ENCODE results near the gene DNAJC3. TPM values are rescaled to one million over a fixed set of nuclear protein-coding genes. Genes with fewer than 3 reads are reported as not detected.

DNAJC3 gene
- total and polyA plus RNA-seq, 9 of the 15 experiments (the other 6 are each of a cell fraction or from before 2014, with no cell fraction given): 7.8 to 21.8 (median 10.4) TPM

DNA sequence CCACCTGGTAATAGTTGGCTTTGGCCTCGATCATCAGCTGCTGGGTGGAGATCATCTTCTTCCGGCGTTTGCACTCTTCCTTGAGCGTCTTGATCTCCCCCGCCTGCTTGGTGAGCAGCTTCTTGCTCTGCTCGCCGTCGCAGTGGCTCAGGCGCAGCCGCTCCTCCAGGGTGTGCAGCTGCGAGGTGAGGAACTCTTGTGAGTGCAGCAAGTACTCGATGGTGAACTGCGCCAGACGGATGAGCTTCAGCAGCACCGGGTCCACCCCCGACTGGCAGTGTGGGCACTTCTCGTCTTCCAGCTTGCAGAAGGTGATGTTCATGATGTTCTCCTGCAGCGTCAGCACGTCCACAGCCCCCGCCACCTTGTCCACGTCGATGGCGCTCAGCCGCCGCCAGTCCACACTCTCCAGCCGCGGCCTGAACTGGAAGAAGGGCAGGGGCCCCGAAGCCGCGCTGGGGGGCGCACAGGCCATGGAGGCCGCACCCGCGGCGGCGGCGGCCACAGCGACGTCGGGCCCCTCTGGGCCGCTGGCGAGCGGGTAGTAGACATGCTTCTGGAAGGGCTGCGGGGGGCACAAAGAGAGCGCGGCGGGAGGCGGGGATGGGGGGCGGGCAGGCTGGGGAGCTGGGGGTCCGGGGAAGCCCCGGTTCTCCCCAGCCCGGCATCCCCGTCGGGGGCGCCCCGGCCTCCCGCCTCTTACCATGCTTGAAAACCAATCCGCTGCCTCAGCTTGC lies 35.5 kb upstream of the DNAJC3 start:
- no peak for TF ChIP-seq NFIX (CRISPR knock-in tag; IDR thresholded peaks at IDR 0.05; ENCODE audit: low read depth)
- ChIA-PET POLR2A (no interaction called here), CTCF (ENCODE audit: low intra/inter-chr PET ratio) (no interaction called here)
- peak; percentile 52; the same call in 2 of the 3 replicates for ATAC-seq
- Histone ChIP-seq H3K9me1 (ENCODE audit: control insufficient read depth, insufficient read depth, low read length) (no peaks in the 10 kb centered on the region), H3K4me2 (ENCODE audit: insufficient read depth, low read length) (no peak overlapping the region), H3K36me3 (ENCODE audit: control insufficient read depth, insufficient read depth, low read length) (no peaks in the 10 kb centered on the region), H3K27ac (ENCODE audit: extremely low read depth, low read depth, low read length) (no peak overlapping the region), H2AFZ (ENCODE audit: low read depth, low read length) (no peak overlapping the region), H3K4me1 (replicated peaks in 1 of 2; ENCODE audit: control insufficient read depth in 2 of 2, insufficient read depth in 2 of 2, low read length in 2 of 2) (peaks cover 0 to 17% of the 10 kb centered on the region in 2 experiments; a peak in 2 of 5 replicates), H3K79me2 (ENCODE audit: control insufficient read depth, insufficient read depth, low read length) (no peaks in the 10 kb centered on the region), H3K9me3 (replicated peaks; ENCODE audit: control insufficient read depth, insufficient read depth, low read depth, low read length) (no peaks in the 10 kb centered on the region), H4K20me1 (replicated peaks; ENCODE audit: control insufficient read depth, insufficient read depth, low read length) (no peaks in the 10 kb centered on the region), H3K4me3 (no peak overlapping the region), H3K9ac (ENCODE audit: insufficient read depth in 1 of 2, low read depth in 2 of 2, low read length in 2 of 2) (no peak overlapping the region), H3K27me3 (ENCODE audit: control insufficient read depth in 2 of 2, insufficient read depth in 2 of 2, low read length in 2 of 2) (peaks cover 13 to 20% of the 10 kb centered on the region in 2 experiments)
- no peak for DNase-seq (ENCODE audit: extremely low read depth in 1 of 4, low spot score in 3 of 4)
- WGBS (ENCODE audit: insufficient coverage, low coverage, missing lambda C conversion rate): 16% methylated on average over 14 of the region's 58 CpGs
- FAIRE-seq: no peak
- no TSS peak for BruUV-seq (replicated peaks)
- in situ Hi-C loops (cut with MboI): no loop called here
- intact Hi-C loops (cut with micrococcal nuclease): no loop called here

GRCh38 chr13:95642028-95642621 lies 34.8 kb upstream of the DNAJC3 start:
- in situ Hi-C loops (cut with MboI): no loop called here
- Histone ChIP-seq H3K79me2 (ENCODE audit: control insufficient read depth, insufficient read depth, low read length) (no peaks in the 10 kb centered on the region), H4K20me1 (replicated peaks; ENCODE audit: control insufficient read depth, insufficient read depth, low read length) (no peaks in the 10 kb centered on the region), H3K4me3 (no peak overlapping the region), H3K36me3 (ENCODE audit: control insufficient read depth, insufficient read depth, low read length) (no peaks in the 10 kb centered on the region), H3K27ac (ENCODE audit: extremely low read depth, low read depth, low read length) (no peak overlapping the region), H3K27me3 (ENCODE audit: control insufficient read depth in 2 of 2, insufficient read depth in 2 of 2, low read length in 2 of 2) (peaks cover 13 to 20% of the 10 kb centered on the region in 2 experiments), H3K9ac (ENCODE audit: insufficient read depth in 1 of 2, low read depth in 2 of 2, low read length in 2 of 2) (no peak overlapping the region), H3K4me1 (replicated peaks in 1 of 2; ENCODE audit: control insufficient read depth in 2 of 2, insufficient read depth in 2 of 2, low read length in 2 of 2) (peaks cover 0 to 17% of the 10 kb centered on the region in 2 experiments; a peak in 2 of 5 replicates), H3K4me2 (ENCODE audit: insufficient read depth, low read length) (no peak overlapping the region), H3K9me1 (ENCODE audit: control insufficient read depth, insufficient read depth, low read length) (no peaks in the 10 kb centered on the region), H3K9me3 (replicated peaks; ENCODE audit: control insufficient read depth, insufficient read depth, low read depth, low read length) (no peaks in the 10 kb centered on the region), H2AFZ (ENCODE audit: low read depth, low read length) (no peak overlapping the region)
- peak; percentile 21; the same call in 2 of the 3 replicates for ATAC-seq
- no peak for FAIRE-seq
- ChIA-PET CTCF (ENCODE audit: low intra/inter-chr PET ratio) (no interaction called here), POLR2A (interaction anchor here (0.8 kb wide), 1 partner anchor 228 kb away, joined by 3 read pairs; no protein-coding TSS in a partner anchor)
- WGBS (ENCODE audit: insufficient coverage, low coverage, missing lambda C conversion rate): 33% methylated on average over 19 of the region's 35 CpGs
- intact Hi-C loops (cut with micrococcal nuclease): no loop called here
- DNase-seq (ENCODE audit: extremely low read depth in 1 of 4, low spot score in 3 of 4): no peak
- BruUV-seq (replicated peaks): no TSS peak
- TF ChIP-seq ZNF140 (CRISPR knock-in tag; IDR thresholded peaks at IDR 0.05) (no peak), KDM2B (CRISPR knock-in tag; IDR thresholded peaks at IDR 0.05) (no peak), HNRNPK (IDR thresholded peaks at IDR 0.05; ENCODE audit: low read depth, low read length, poor library complexity, severe bottlenecking) (no peak), GTF2F1 (IDR thresholded peaks at IDR 0.05; ENCODE audit: low read depth, low read length) (no peak), GTF2A2 (tag; IDR thresholded peaks at IDR 0.05) (no peak), POU5F1 (IDR thresholded peaks at IDR 0.05; ENCODE audit: borderline replicate concordance, low read depth, low read length, partially characterized antibody) (no peak), LARP7 (IDR thresholded peaks at IDR 0.05) (no peak), KHSRP (IDR thresholded peaks at IDR 0.05) (no peak), KLF16 (IDR thresholded peaks at IDR 0.05) (no peak), NR3C1 (CRISPR knock-in tag; IDR thresholded peaks at IDR 0.05) (no peak), PTTG1 (tag; IDR thresholded peaks at IDR 0.05; ENCODE audit: low read depth) (no peak), MEF2D (tag; conservative IDR thresholded peaks at IDR 0.05; ENCODE audit: low read depth) (no peak), STAT5B (CRISPR knock-in tag; IDR thresholded peaks at IDR 0.05) (no peak)
- TF ChIP-seq, protein P1, sequence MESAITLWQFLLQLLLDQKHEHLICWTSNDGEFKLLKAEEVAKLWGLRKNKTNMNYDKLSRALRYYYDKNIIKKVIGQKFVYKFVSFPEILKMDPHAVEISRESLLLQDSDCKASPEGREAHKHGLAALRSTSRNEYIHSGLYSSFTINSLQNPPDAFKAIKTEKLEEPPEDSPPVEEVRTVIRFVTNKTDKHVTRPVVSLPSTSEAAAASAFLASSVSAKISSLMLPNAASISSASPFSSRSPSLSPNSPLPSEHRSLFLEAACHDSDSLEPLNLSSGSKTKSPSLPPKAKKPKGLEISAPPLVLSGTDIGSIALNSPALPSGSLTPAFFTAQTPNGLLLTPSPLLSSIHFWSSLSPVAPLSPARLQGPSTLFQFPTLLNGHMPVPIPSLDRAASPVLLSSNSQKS (CRISPR knock-in tag; IDR thresholded peaks at IDR 0.05): no peak

Measured in K562 (cell line).